ENCODE data around the gene HMGN4.

GRCh38 chr6:26521600-26522391 is 16.4 kb upstream of the HMGN4 start:
- TF ChIP-seq POLR2A (IDR thresholded peaks at IDR 0.05) (peak; percentile 47 to 50), CTCF (IDR thresholded peaks at IDR 0.05 in 4 of 5, conservative IDR thresholded peaks at IDR 0.05 in 1 of 5) (peak; percentile 3 to 69 (median 25))

Data from gastrocnemius medialis (tissue), 4 donors.